Lower leg skin (tissue), 3 donors: ENCODE measurements around the gene CORO1C.

ENCODE experiments used
- POLR2A ChIP-seq, 2 donors: fragments of 450-650 bp; IDR thresholded peaks; one replicate each; pipeline ENCODE4 v1.6.1; 2016 to 2017; ENCODE audit warnings: antibody characterized with exemption in 2 of 2, mild to moderate bottlenecking in 1 of 2, moderate library complexity in 1 of 2
- TF ChIP-seq, protein P1 (sequence below), 3 donors: fragments of 450-650 bp; IDR thresholded peaks; one replicate each; pipeline ENCODE4 v1.5.1; 2016; ENCODE audit warnings: antibody characterized with exemption in 3 of 3, mild to moderate bottlenecking in 3 of 3, moderate library complexity in 2 of 3

DNA sequence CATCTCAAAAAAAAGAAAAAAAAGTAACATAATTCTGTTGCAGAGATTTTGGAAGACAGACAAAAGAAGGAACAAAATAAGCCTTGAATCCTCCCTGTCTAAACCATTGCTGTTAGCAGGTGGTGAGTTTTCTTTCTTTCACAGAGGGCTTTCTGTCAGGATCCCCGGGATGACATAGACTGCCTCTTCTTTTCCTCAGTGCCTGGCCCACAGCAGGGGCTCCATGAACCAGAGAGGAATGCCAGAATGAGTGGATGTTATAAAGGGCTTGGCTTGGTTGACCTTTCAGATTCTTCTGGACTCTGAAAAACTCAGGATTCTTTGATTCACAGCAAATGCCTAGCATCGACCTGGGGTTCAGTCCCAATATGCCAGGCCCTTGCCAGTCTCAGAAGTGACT lies 45.8 kb upstream of the CORO1C start:
- TF ChIP-seq, protein P1, sequence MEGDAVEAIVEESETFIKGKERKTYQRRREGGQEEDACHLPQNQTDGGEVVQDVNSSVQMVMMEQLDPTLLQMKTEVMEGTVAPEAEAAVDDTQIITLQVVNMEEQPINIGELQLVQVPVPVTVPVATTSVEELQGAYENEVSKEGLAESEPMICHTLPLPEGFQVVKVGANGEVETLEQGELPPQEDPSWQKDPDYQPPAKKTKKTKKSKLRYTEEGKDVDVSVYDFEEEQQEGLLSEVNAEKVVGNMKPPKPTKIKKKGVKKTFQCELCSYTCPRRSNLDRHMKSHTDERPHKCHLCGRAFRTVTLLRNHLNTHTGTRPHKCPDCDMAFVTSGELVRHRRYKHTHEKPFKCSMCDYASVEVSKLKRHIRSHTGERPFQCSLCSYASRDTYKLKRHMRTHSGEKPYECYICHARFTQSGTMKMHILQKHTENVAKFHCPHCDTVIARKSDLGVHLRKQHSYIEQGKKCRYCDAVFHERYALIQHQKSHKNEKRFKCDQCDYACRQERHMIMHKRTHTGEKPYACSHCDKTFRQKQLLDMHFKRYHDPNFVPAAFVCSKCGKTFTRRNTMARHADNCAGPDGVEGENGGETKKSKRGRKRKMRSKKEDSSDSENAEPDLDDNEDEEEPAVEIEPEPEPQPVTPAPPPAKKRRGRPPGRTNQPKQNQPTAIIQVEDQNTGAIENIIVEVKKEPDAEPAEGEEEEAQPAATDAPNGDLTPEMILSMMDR (IDR thresholded peaks at IDR 0.05) = no peak
- TF ChIP-seq POLR2A (IDR thresholded peaks at IDR 0.05) = no peak
